Measurements from ENCODE around the gene TUBA3D. TPM values are rescaled to one million over a fixed set of nuclear protein-coding genes. Genes with fewer than 3 reads are reported as not detected.
"Not testable (repeated sequence)": the region's sequence is repeated elsewhere in the genome, so short reads cannot be mapped to it uniquely, and the experiment has no call there.

Gene TUBA3D
- total and polyA plus RNA-seq, 4 donors = 0.20 to 2.9 (median 0.76) TPM; not detected in 1

- no CpG with 5 or more reads among the region's 2 CpGs for WGBS (ENCODE audit: insufficient coverage)
- not testable (repeated sequence) for H3K27ac ChIP-seq (ENCODE audit: low read depth, low read length); H3K36me3 ChIP-seq (ENCODE audit: control insufficient read depth, insufficient read depth, low read length); H3K9me3 ChIP-seq (ENCODE audit: control insufficient read depth, insufficient read depth, low read length); DNase-seq (ENCODE audit: low read depth in 4 of 6, low spot score in 6 of 6); H3K4me3 ChIP-seq (ENCODE audit: low read depth, low read length); H3K27me3 ChIP-seq (ENCODE audit: control insufficient read depth, insufficient read depth, low read length); H3K4me1 ChIP-seq (ENCODE audit: control insufficient read depth, insufficient read depth, low read length)
These were observed 21.0 kb upstream of the TUBA3D start for GRCh38 chr2:131454914-131455313.

GRCh38 chr2:131467722-131468121 is 8.2 kb upstream of the TUBA3D start:
- not testable (repeated sequence) for H3K4me3 ChIP-seq (ENCODE audit: low read depth, low read length); H3K27me3 ChIP-seq (ENCODE audit: control insufficient read depth, insufficient read depth, low read length); H3K9me3 ChIP-seq (ENCODE audit: control insufficient read depth, insufficient read depth, low read length); H3K36me3 ChIP-seq (ENCODE audit: control insufficient read depth, insufficient read depth, low read length); H3K27ac ChIP-seq (ENCODE audit: low read depth, low read length); DNase-seq (ENCODE audit: low read depth in 4 of 6, low spot score in 6 of 6); H3K4me1 ChIP-seq (ENCODE audit: control insufficient read depth, insufficient read depth, low read length)
- 79% methylated on average over 5 of the region's 10 CpGs for WGBS (ENCODE audit: insufficient coverage)

GRCh38 chr2:131470944-131471343 is 5.0 kb upstream of the TUBA3D start:
- DNase-seq (ENCODE audit: low read depth in 4 of 6, low spot score in 6 of 6); H3K4me1 ChIP-seq (ENCODE audit: control insufficient read depth, insufficient read depth, low read length); H3K36me3 ChIP-seq (ENCODE audit: control insufficient read depth, insufficient read depth, low read length); H3K27ac ChIP-seq (ENCODE audit: low read depth, low read length); H3K27me3 ChIP-seq (ENCODE audit: control insufficient read depth, insufficient read depth, low read length); H3K4me3 ChIP-seq (ENCODE audit: low read depth, low read length); H3K9me3 ChIP-seq (ENCODE audit: control insufficient read depth, insufficient read depth, low read length): not testable (repeated sequence)
- WGBS (ENCODE audit: insufficient coverage) = no CpG with 5 or more reads among the region's 3 CpGs

DNA sequence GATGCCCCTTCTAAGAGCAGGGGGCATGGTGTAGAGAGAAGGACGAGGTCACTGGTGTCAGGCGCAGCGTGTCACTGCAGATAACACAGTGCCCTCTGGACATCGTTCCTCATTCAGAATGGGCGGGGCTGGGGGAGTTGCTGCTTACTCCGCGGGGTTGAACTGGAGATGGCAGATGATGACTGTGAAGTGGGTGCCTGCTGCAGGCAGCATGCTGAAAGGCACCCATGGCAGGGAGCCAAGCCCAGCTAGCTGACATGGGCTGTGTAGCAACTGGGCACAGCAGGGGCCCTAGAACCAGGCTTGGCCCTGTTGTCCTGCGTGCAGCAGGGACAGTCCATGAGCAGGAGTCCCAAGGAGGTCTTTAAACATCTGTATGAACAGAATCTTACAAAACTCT is 4.3 kb upstream of the TUBA3D start:
- peaks cover 11% of the 10 kb centered on the region for H3K36me3 ChIP-seq (ENCODE audit: control insufficient read depth, insufficient read depth, low read length)
- not testable (repeated sequence) for H3K4me3 ChIP-seq (ENCODE audit: low read depth, low read length); H3K4me1 ChIP-seq (ENCODE audit: control insufficient read depth, insufficient read depth, low read length); H3K27me3 ChIP-seq (ENCODE audit: control insufficient read depth, insufficient read depth, low read length); H3K27ac ChIP-seq (ENCODE audit: low read depth, low read length); H3K9me3 ChIP-seq (ENCODE audit: control insufficient read depth, insufficient read depth, low read length); DNase-seq (ENCODE audit: low read depth in 4 of 6, low spot score in 6 of 6)
- WGBS (ENCODE audit: insufficient coverage) = no CpG with 5 or more reads among the region's 8 CpGs

- H3K36me3 ChIP-seq (ENCODE audit: control insufficient read depth, insufficient read depth, low read length) = peaks cover 11% of the 10 kb centered on the region
- no CpG with 5 or more reads among the region's 2 CpGs for WGBS (ENCODE audit: insufficient coverage)
- not testable (repeated sequence) for H3K27ac ChIP-seq (ENCODE audit: low read depth, low read length); H3K27me3 ChIP-seq (ENCODE audit: control insufficient read depth, insufficient read depth, low read length); H3K4me1 ChIP-seq (ENCODE audit: control insufficient read depth, insufficient read depth, low read length); H3K9me3 ChIP-seq (ENCODE audit: control insufficient read depth, insufficient read depth, low read length); DNase-seq (ENCODE audit: low read depth in 4 of 6, low spot score in 6 of 6); H3K4me3 ChIP-seq (ENCODE audit: low read depth, low read length)
These were observed 2.7 kb upstream of the TUBA3D start for GRCh38 chr2:131473266-131473665.

GRCh38 chr2:131476363-131476762 is 444 bp downstream of the TUBA3D start:
- not testable (repeated sequence) for DNase-seq (ENCODE audit: low read depth in 4 of 6, low spot score in 6 of 6); H3K27ac ChIP-seq (ENCODE audit: low read depth, low read length); H3K4me3 ChIP-seq (ENCODE audit: low read depth, low read length); H3K9me3 ChIP-seq (ENCODE audit: control insufficient read depth, insufficient read depth, low read length); H3K27me3 ChIP-seq (ENCODE audit: control insufficient read depth, insufficient read depth, low read length); H3K4me1 ChIP-seq (ENCODE audit: control insufficient read depth, insufficient read depth, low read length)
- H3K36me3 ChIP-seq (ENCODE audit: control insufficient read depth, insufficient read depth, low read length) = peaks cover 11% of the 10 kb centered on the region
- 96% methylated on average over 17 of the region's 25 CpGs for WGBS (ENCODE audit: insufficient coverage)

GRCh38 chr2:131477227-131477626 is 1.3 kb downstream of the TUBA3D start:
- 38% methylated on average over 1 of the region's 1 CpG for WGBS (ENCODE audit: insufficient coverage)
- not testable (repeated sequence) for H3K4me3 ChIP-seq (ENCODE audit: low read depth, low read length); H3K27me3 ChIP-seq (ENCODE audit: control insufficient read depth, insufficient read depth, low read length); H3K9me3 ChIP-seq (ENCODE audit: control insufficient read depth, insufficient read depth, low read length); H3K4me1 ChIP-seq (ENCODE audit: control insufficient read depth, insufficient read depth, low read length); H3K27ac ChIP-seq (ENCODE audit: low read depth, low read length); DNase-seq (ENCODE audit: low read depth in 4 of 6, low spot score in 6 of 6); H3K36me3 ChIP-seq (ENCODE audit: control insufficient read depth, insufficient read depth, low read length)

- peaks cover 17% of the 10 kb centered on the region for H3K36me3 ChIP-seq (ENCODE audit: control insufficient read depth, insufficient read depth, low read length)
- H3K4me1 ChIP-seq (ENCODE audit: control insufficient read depth, insufficient read depth, low read length); H3K27me3 ChIP-seq (ENCODE audit: control insufficient read depth, insufficient read depth, low read length); H3K27ac ChIP-seq (ENCODE audit: low read depth, low read length); H3K9me3 ChIP-seq (ENCODE audit: control insufficient read depth, insufficient read depth, low read length); DNase-seq (ENCODE audit: low read depth in 4 of 6, low spot score in 6 of 6); H3K4me3 ChIP-seq (ENCODE audit: low read depth, low read length): not testable (repeated sequence)
- 70% methylated on average over 4 of the region's 18 CpGs for WGBS (ENCODE audit: insufficient coverage)
These were observed 2.3 kb downstream of the TUBA3D start for GRCh38 chr2:131478074-131478849.

- H3K4me3 ChIP-seq (ENCODE audit: low read depth, low read length); H3K27me3 ChIP-seq (ENCODE audit: control insufficient read depth, insufficient read depth, low read length); H3K4me1 ChIP-seq (ENCODE audit: control insufficient read depth, insufficient read depth, low read length); H3K27ac ChIP-seq (ENCODE audit: low read depth, low read length); DNase-seq (ENCODE audit: low read depth in 4 of 6, low spot score in 6 of 6); H3K9me3 ChIP-seq (ENCODE audit: control insufficient read depth, insufficient read depth, low read length): not testable (repeated sequence)
- H3K36me3 ChIP-seq (ENCODE audit: control insufficient read depth, insufficient read depth, low read length) = peaks cover 22% of the 10 kb centered on the region
- 93% methylated on average over 4 of the region's 9 CpGs for WGBS (ENCODE audit: insufficient coverage)
These were observed 3.0 kb downstream of the TUBA3D start for GRCh38 chr2:131478850-131479461.

- DNase-seq (ENCODE audit: low read depth in 4 of 6, low spot score in 6 of 6); H3K27me3 ChIP-seq (ENCODE audit: control insufficient read depth, insufficient read depth, low read length); H3K4me1 ChIP-seq (ENCODE audit: control insufficient read depth, insufficient read depth, low read length); H3K27ac ChIP-seq (ENCODE audit: low read depth, low read length); H3K9me3 ChIP-seq (ENCODE audit: control insufficient read depth, insufficient read depth, low read length); H3K4me3 ChIP-seq (ENCODE audit: low read depth, low read length): not testable (repeated sequence)
- peaks cover 27% of the 10 kb centered on the region for H3K36me3 ChIP-seq (ENCODE audit: control insufficient read depth, insufficient read depth, low read length)
- 94% methylated on average over 8 of the region's 20 CpGs for WGBS (ENCODE audit: insufficient coverage)
These were observed 4.4 kb downstream of the TUBA3D start for GRCh38 chr2:131480351-131480750.
